Gastroesophageal sphincter (tissue), 4 donors: ENCODE measurements around the gene COQ8B. TPM values are rescaled to one million over a fixed set of nuclear protein-coding genes. Genes with fewer than 3 reads are reported as not detected.

Experiments used
- ATAC-seq: fragments of 150-250 bp; one replicate; pipeline ENCODE4 v1.9.1; 2016; ENCODE audit warnings: mild to moderate bottlenecking, moderate library complexity
- H3K27ac ChIP-seq, 4 donors: fragments of 200-600 bp; sonication (generic) in 3 of 4; 1 replicate in 3 of 4; 2 replicates in 1 of 4; pipeline ENCODE4 v1.5.1; 2016 to 2019
- H3K27me3 ChIP-seq: fragments of 200-600 bp; sonication (generic); one replicate; pipeline ENCODE4 v1.5.1; 2019
- H3K36me3 ChIP-seq, 2 donors: fragments of 200-600 bp; sonication (generic); one replicate each; pipeline ENCODE4 v1.5.1; 2019; ENCODE audit warnings: control low read depth in 1 of 2
- H3K4me1 ChIP-seq, 3 donors: fragments of 200-600 bp; sonication (generic); 1 replicate in 2 of 3; 2 replicates in 1 of 3; pipeline ENCODE4 v1.5.1; 2016 to 2019; ENCODE audit warnings: control low read depth in 2 of 3
- H3K4me3 ChIP-seq, 2 donors: fragments of 200-600 bp; sonication (generic); one replicate each; pipeline ENCODE4 v1.5.1; 2019; ENCODE audit warnings: mild to moderate bottlenecking in 1 of 2, moderate library complexity in 1 of 2
- H3K9me3 ChIP-seq, 3 donors: fragments of 200-600 bp; sonication (generic); one replicate each; pipeline ENCODE4 v1.5.1; 2017 to 2019; ENCODE audit warnings: control low read depth in 2 of 3
- CTCF ChIP-seq, 4 experiments: fragments of 200-600 bp in 2 of 4; fragments of 450-650 bp in 2 of 4; sonication (generic) in 1 of 4; IDR thresholded peaks; one replicate each; pipeline ENCODE4 v1.5.1; 2017 to 2019; ENCODE audit warnings: antibody characterized with exemption in 4 of 4, mild to moderate bottlenecking in 2 of 4, moderate library complexity in 2 of 4
- EP300 ChIP-seq: sonication (generic); formaldehyde crosslinking; IDR thresholded peaks from one replicate; pipeline ENCODE4 v1.6.1; 2017; ENCODE audit warnings: antibody characterized with exemption, mild to moderate bottlenecking
- POLR2A ChIP-seq, 2 donors: fragments of 450-650 bp; IDR thresholded peaks; one replicate each; pipeline ENCODE4 v1.6.1; 2017; ENCODE audit warnings: antibody characterized with exemption in 2 of 2, mild to moderate bottlenecking in 2 of 2, moderate library complexity in 1 of 2
- POLR2AphosphoS5 ChIP-seq: sonication (generic); formaldehyde crosslinking; IDR thresholded peaks from one replicate; pipeline ENCODE4 v1.6.1; 2017; ENCODE audit warnings: antibody characterized with exemption
- WGBS, 2 donors: methylation state at CpG; one replicate each; pipeline ENCODE4 v1.1.5; 2018; ENCODE audit warnings: low coverage in 1 of 2; 5-methylcytosine and 5-hydroxymethylcytosine counted together
- total RNA-seq, 4 donors: library from RNA; depleted of rRNA; stranded (reverse); fragments of >200 nt; gene quantifications; one replicate each; pipeline ENCODE4 v1.1.0, GENCODE V29; 2016

The COQ8B gene
- total RNA-seq, 4 donors from 2014 or later: 27.3 to 50.5 (median 44.7) TPM

GRCh38 chr19:40754611-40755247 lies 38.0 kb upstream of the COQ8B start:
- no peak overlapping the region for H3K4me3 ChIP-seq
- 73 to 80% methylated on average over 4 to 7 of the region's 9 CpGs for WGBS, 2 donors
- H3K27ac ChIP-seq: peak overlapping the region in 2 of 4 donors; percentile 8 to 49
- no peaks in the 10 kb centered on the region for H3K27me3 ChIP-seq
- H3K9me3 ChIP-seq: no peaks in the 10 kb centered on the region
- ATAC-seq: no peak
- TF ChIP-seq EP300: no peak
- no peak for TF ChIP-seq CTCF (IDR thresholded peaks at IDR 0.05)
- TF ChIP-seq POLR2AphosphoS5: no peak
- TF ChIP-seq POLR2A (IDR thresholded peaks at IDR 0.05): no peak
- peaks cover 0 to 46% of the 10 kb centered on the region in 2 donors for H3K36me3 ChIP-seq
- H3K4me1 ChIP-seq: peaks cover 0 to 60% (median 28%) of the 10 kb centered on the region in 3 donors

GRCh38 chr19:40752257-40752781 lies 35.6 kb upstream of the COQ8B start:
- 61 to 81% methylated on average over 6 to 12 of the region's 12 CpGs for WGBS, 2 donors
- TF ChIP-seq CTCF (IDR thresholded peaks at IDR 0.05) (no peak), EP300 (no peak), POLR2AphosphoS5 (no peak), POLR2A (IDR thresholded peaks at IDR 0.05) (no peak)
- Histone ChIP-seq H3K36me3 (peaks cover 0 to 22% of the 10 kb centered on the region in 2 donors), H3K4me1 (peaks cover 0 to 71% (median 28%) of the 10 kb centered on the region in 3 donors), H3K27me3 (no peaks in the 10 kb centered on the region), H3K4me3 (peak overlapping the region; percentile 61 to 68), H3K27ac (peak overlapping the region in 3 of 4 donors; percentile 90 to 94 (median 91)), H3K9me3 (no peaks in the 10 kb centered on the region)
- no peak for ATAC-seq

- no peaks in the 10 kb centered on the region for H3K9me3 ChIP-seq
- no peaks in the 10 kb centered on the region for H3K27me3 ChIP-seq
- peaks cover 0 to 58% (median 28%) of the 10 kb centered on the region in 3 donors for H3K4me1 ChIP-seq
- whole genome bisulfite sequencing, 2 donors: 0% methylated on average over 4 to 23 of the region's 46 CpGs
- TF ChIP-seq EP300: no peak
- no peak for TF ChIP-seq CTCF (IDR thresholded peaks at IDR 0.05)
- peak; percentile 93 for TF ChIP-seq POLR2AphosphoS5
- peak; percentile 78 to 79 for TF ChIP-seq POLR2A (IDR thresholded peaks at IDR 0.05)
- ATAC-seq: peak; percentile 88
- peak within 1 kb of the TSS; percentile 88 to 94 (median 90) for H3K27ac ChIP-seq
- peak within 1 kb of the TSS; percentile 68 to 74 for H3K4me3 ChIP-seq
- H3K36me3 ChIP-seq: peaks cover 0 to 9% of the 10 kb centered on the region in 2 donors
These were observed 34.3 kb upstream of the COQ8B start, which contains the start of gene SNRPA for GRCh38 chr19:40750874-40751537. Gene SNRPA, plus strand, starts transcription at chr19:40751203. Its CDS starts 206 bp downstream, at chr19:40751409.

- H3K4me3 ChIP-seq: peak within 1 kb of the TSS; percentile 68 to 74
- no peaks in the 10 kb centered on the region for H3K27me3 ChIP-seq
- peak; percentile 85 for TF ChIP-seq POLR2AphosphoS5
- TF ChIP-seq POLR2A (IDR thresholded peaks at IDR 0.05): peak; percentile 41 to 50
- no peak for TF ChIP-seq EP300
- H3K9me3 ChIP-seq: no peaks in the 10 kb centered on the region
- peak; percentile 96 for ATAC-seq
- H3K4me1 ChIP-seq: peaks cover 0 to 51% (median 23%) of the 10 kb centered on the region in 3 donors
- H3K36me3 ChIP-seq: peaks cover 0 to 2% of the 10 kb centered on the region in 2 donors
- 0 to 1% methylated on average over 5 to 30 of the region's 43 CpGs for WGBS, 2 donors
- H3K27ac ChIP-seq: peak within 1 kb of the TSS; percentile 88 to 94 (median 90)
These were observed 33.6 kb upstream of the COQ8B start, which contains the start of gene ACTMAP for GRCh38 chr19:40750058-40750873. Gene ACTMAP, minus strand, starts transcription at chr19:40750477. Its CDS starts 674 bp downstream, at chr19:40749803.
